Dermis lymphatic vessel endothelial cell (primary cell): Measurements from ENCODE around the gene PLIN1. TPM values are rescaled to one million over a fixed set of nuclear protein-coding genes. Genes with fewer than 3 reads are reported as not detected.

ENCODE experiments used
- total RNA-seq: library from RNA; depleted of rRNA; stranded (reverse); fragments of >200 nt; gene quantifications from 2 replicates; pipeline ENCODE4 v1.2.1, GENCODE V29; 2014

Gene PLIN1
- total RNA-seq: not detected in 2 replicates

GRCh38 chr15:89679212-89679611, at the start of gene PLIN1:
PLIN1 (minus strand) TSS chr15:89679367; CDS start chr15:89677489, 1,878 bp downstream.

GRCh38 chr15:89690276-89691218, 11.4 kb upstream of the PLIN1 start, which contains the start of the genes PEX11A and WDR93:
PEX11A (minus strand) TSS chr15:89690754; CDS start chr15:89690632, 122 bp downstream.
WDR93 (plus strand) TSS chr15:89690811; CDS start chr15:89701747, 10,936 bp downstream.

GRCh38 chr15:89654847-89655805, 24.0 kb downstream of the PLIN1 start, which contains the start of gene KIF7:
KIF7 (minus strand) TSS chr15:89655467; CDS start chr15:89652930, 2,537 bp downstream.

Other genes starting within 250 kb of the PLIN1 start
- gene RHCG, start 182.8 kb downstream of the PLIN1 start, total RNA-seq: not detected in 2 replicates
- gene TICRR, start 103.9 kb downstream of the PLIN1 start, total RNA-seq: 0.43 and 0.69 TPM in 2 replicates
- 0.65 and 1.2 TPM in 2 replicates for gene KIF7, start 23.9 kb downstream of the PLIN1 start, total RNA-seq
- 2.4 and 6.5 TPM in 2 replicates for gene PEX11A, start 11.4 kb upstream of the PLIN1 start, total RNA-seq
- gene WDR93, start 11.4 kb upstream of the PLIN1 start, total RNA-seq: not detected in 2 replicates
- 0.09 and 0.11 TPM in 2 replicates for gene MESP1, start 71.9 kb upstream of the PLIN1 start, total RNA-seq
- gene MESP2, start 97.0 kb upstream of the PLIN1 start, total RNA-seq: not detected in 2 replicates
- 6.6 and 7.8 TPM in 2 replicates for gene ANPEP, start 135.5 kb upstream of the PLIN1 start, total RNA-seq
- gene AP3S2, start 214.6 kb upstream of the PLIN1 start, total RNA-seq: 27.1 and 27.8 TPM in 2 replicates
- 10.6 and 12.4 TPM in 2 replicates for gene ARPIN, start 233.6 kb upstream of the PLIN1 start, total RNA-seq